ENCODE measurements around the gene ARTN.

GRCh38 chr1:43969416-43969745 lies 35.8 kb downstream of the ARTN start:
- TF ChIP-seq CTCF (IDR thresholded peaks at IDR 0.05): peak in 2 of 7 experiments; percentile 15 to 19
- no peak for TF ChIP-seq POLR2A (IDR thresholded peaks at IDR 0.05)
